IMR-90 (cell line): Measurements from ENCODE around the gene ARAP1. TPM values are rescaled to one million over a fixed set of nuclear protein-coding genes. Genes with fewer than 3 reads are reported as not detected.

ENCODE experiments used
- ATAC-seq: fragments of 200-7000 bp; cut with Tn5 transposase; 2 replicates; pipeline ENCODE4 v1.9.1; 2020; ENCODE audit warnings: low read depth, mild to moderate bottlenecking, moderate library complexity
- BruUV-seq: library from RNA; stranded (reverse); fragments of 400-500 nt; replicated peaks from 2 replicates; lab custom pipeline; 2021; lab: Mats Ljungman, UMichigan
- CTCF ChIA-PET: fragments of 300-600 bp; formaldehyde crosslinking; extraction: SDS; loops from one replicate; lab custom pipeline; 2021; ENCODE audit warnings: antibody characterized with exemption; lab: Yijun Ruan, JAX
- POLR2A ChIA-PET: fragments of 300-600 bp; sonication (Branson Sonifier 250); formaldehyde crosslinking; loops from one replicate; lab custom pipeline; 2022; ENCODE audit warnings: antibody characterized with exemption; ENCODE audit not compliant: unreplicated experiment; lab: Charles Lee
- DNase-seq: peaks from one replicate; pipeline ENCODE4 v3.0.0; 2013
- H2AFZ ChIP-seq: replicated peaks from 2 replicates; pipeline ENCODE3; 2013; ENCODE audit warnings: low read length, mild to moderate bottlenecking; ENCODE audit not compliant: poor library complexity
- H2AK5ac ChIP-seq: 2 replicates; pipeline ENCODE4 v1.6.1; 2013; ENCODE audit warnings: low read depth, low read length, inconsistent platforms
- H2AK9ac ChIP-seq: replicated peaks from 2 replicates; pipeline ENCODE3; 2013; ENCODE audit warnings: mild to moderate bottlenecking, low read depth, low read length, moderate library complexity; ENCODE audit not compliant: poor library complexity
- H2BK120ac ChIP-seq: 2 replicates; pipeline ENCODE4 v1.6.1; 2013; ENCODE audit warnings: low read depth, low read length, inconsistent platforms
- H2BK15ac ChIP-seq: 3 replicates; pipeline ENCODE4 v1.6.1; 2013; ENCODE audit warnings: low read depth, low read length, inconsistent platforms
- H2BK20ac ChIP-seq: 2 replicates; pipeline ENCODE4 v1.6.1; 2013; ENCODE audit warnings: low read depth, mild to moderate bottlenecking, inconsistent platforms, low read length, moderate library complexity
- H2BK5ac ChIP-seq: 2 replicates; pipeline ENCODE4 v1.6.1; 2013; ENCODE audit warnings: mild to moderate bottlenecking, low read depth, low read length, inconsistent platforms; ENCODE audit not compliant: poor library complexity, severe bottlenecking
- H3K14ac ChIP-seq: replicated peaks from 2 replicates; pipeline ENCODE4 v1.6.1; 2013; ENCODE audit warnings: low read depth, low read length, inconsistent platforms
- H3K18ac ChIP-seq: 2 replicates; pipeline ENCODE4 v1.6.1; 2013; ENCODE audit warnings: low read depth, low read length, control low read depth
- H3K23ac ChIP-seq: 2 replicates; pipeline ENCODE4 v1.6.1; 2013; ENCODE audit warnings: low read depth, low read length, inconsistent platforms
- H3K27ac ChIP-seq: 2 replicates; pipeline ENCODE4 v1.5.1; 2013; ENCODE audit warnings: mild to moderate bottlenecking, control low read depth, low read length; ENCODE audit not compliant: insufficient read depth
- H3K27me3 ChIP-seq: 2 replicates; pipeline ENCODE4 v1.6.1; 2013; ENCODE audit warnings: low read length; ENCODE audit not compliant: control insufficient read depth, insufficient read depth
- H3K36me3 ChIP-seq: 2 replicates; pipeline ENCODE4 v1.6.1; 2013; ENCODE audit warnings: low read length, mixed read lengths; ENCODE audit not compliant: control insufficient read depth, insufficient read depth
- H3K4ac ChIP-seq: 2 replicates; pipeline ENCODE4 v1.6.1; 2013; ENCODE audit warnings: low read depth, low read length, inconsistent platforms
- H3K4me1 ChIP-seq: 2 replicates; pipeline ENCODE4 v1.6.1; 2013; ENCODE audit warnings: low read length, mixed read lengths; ENCODE audit not compliant: control insufficient read depth, insufficient read depth
- H3K4me2 ChIP-seq: 2 replicates; pipeline ENCODE4 v1.6.1; 2013; ENCODE audit warnings: low read depth, mild to moderate bottlenecking, control low read depth, low read length, moderate library complexity
- H3K4me3 ChIP-seq: 2 replicates; pipeline ENCODE4 v1.5.1; 2013; ENCODE audit warnings: low read depth, mild to moderate bottlenecking, control low read depth, low read length, moderate library complexity; ENCODE audit not compliant: insufficient read depth
- H3K56ac ChIP-seq: 2 replicates; pipeline ENCODE4 v1.6.1; 2013; ENCODE audit warnings: low read length, inconsistent platforms; ENCODE audit not compliant: insufficient read depth; ENCODE audit errors: extremely low read depth
- H3K79me1 ChIP-seq, 2 experiments: 2 replicates each; pipeline ENCODE4 v1.6.1; 2013; ENCODE audit warnings: low read length in 2 of 2, inconsistent platforms in 1 of 2, low read depth in 1 of 2
- H3K9ac ChIP-seq: 2 replicates; pipeline ENCODE4 v1.6.1; 2013; ENCODE audit warnings: low read depth, low read length, control low read depth
- H3K9me1 ChIP-seq: 2 replicates; pipeline ENCODE4 v1.6.1; 2013; ENCODE audit warnings: low read length, inconsistent platforms; ENCODE audit not compliant: insufficient read depth
- H3K9me3 ChIP-seq: 2 replicates; pipeline ENCODE4 v1.6.1; 2013; ENCODE audit warnings: low read length; ENCODE audit not compliant: control insufficient read depth, insufficient read depth
- H4K20me1 ChIP-seq: 2 replicates; pipeline ENCODE4 v1.6.1; 2013; ENCODE audit warnings: low read length, inconsistent platforms; ENCODE audit not compliant: insufficient read depth
- H4K5ac ChIP-seq: 2 replicates; pipeline ENCODE4 v1.6.1; 2013; ENCODE audit warnings: mild to moderate bottlenecking, low read depth, low read length, control low read depth
- H4K8ac ChIP-seq, 2 experiments: 2 replicates each; pipeline ENCODE4 v1.6.1; 2013; ENCODE audit warnings: low read depth in 2 of 2, low read length in 2 of 2, control low read depth in 1 of 2, inconsistent platforms in 1 of 2
- H4K91ac ChIP-seq: 2 replicates; pipeline ENCODE4 v1.6.1; 2013; ENCODE audit warnings: low read depth, low read length, inconsistent platforms; ENCODE audit not compliant: insufficient read depth
- FOS ChIP-seq: fragments of 150-350 bp; IDR thresholded peaks from 2 replicates; pipeline ENCODE4 v1.6.1; 2016; ENCODE audit warnings: low read depth, low read length
- MAFK ChIP-seq: IDR thresholded peaks from 2 replicates; pipeline ENCODE4 v1.6.1; 2012; ENCODE audit warnings: low read depth, low read length, improper control_type of control experiment
- MAZ ChIP-seq: IDR thresholded peaks from 2 replicates; pipeline ENCODE4 v1.6.1; 2012; ENCODE audit warnings: low read depth, mild to moderate bottlenecking, low read length, improper control_type of control experiment, moderate library complexity, borderline replicate concordance
- WGBS, 2 experiments: methylation state at CpG; one replicate each; pipeline versions ENCODE4 v1.1.5 to v1.1.7; 2013; ENCODE audit warnings: missing lambda C conversion rate in 2 of 2; ENCODE audit not compliant: insufficient read length in 1 of 2; ENCODE audit errors: extremely low coverage in 2 of 2; 5-methylcytosine and 5-hydroxymethylcytosine counted together
- dilution Hi-C: fragments of 300-500 bp; cut with HindIII; formaldehyde crosslinking; loops from one replicate; pipeline ENCODE4 v1.14.3; 2018; ENCODE audit warnings: low sequenced_read_pairs; ENCODE audit not compliant: unreplicated experiment
- in situ Hi-C: fragments of 300-500 bp; cut with MboI; formaldehyde crosslinking; loops from 3 replicates; pipeline ENCODE4 v1.14.3; 2019; ENCODE audit warnings: low sequenced_read_pairs, inconsistent platforms, mixed read lengths
- intact Hi-C: fragments of 100-400 bp; cut with micrococcal nuclease; formaldehyde crosslinking; loops from 2 replicates; pipeline ENCODE4 v1.10.0; 2022
- polyA plus RNA-seq, 3 experiments: library from polyadenylated mRNA; depleted of rRNA; stranded (reverse); fragments of >200 nt; gene quantifications; 2 replicates each; pipeline ENCODE4 v1.2.3, GENCODE V29; 2012; ENCODE audit warnings: low replicate concordance in 1 of 3
- total RNA-seq: library from RNA; depleted of rRNA; stranded (reverse); fragments of >200 nt; gene quantifications from 2 replicates; pipeline ENCODE4 v1.2.3, GENCODE V29; 2012

The ARAP1 gene
- total and polyA plus RNA-seq, 2 of the 4 experiments (the other 2 are of a cell fraction): 37.6 to 63.1 TPM

- no peak overlapping the region for H2AK5ac ChIP-seq
- peaks cover 0 to 17% of the 10 kb centered on the region in 2 experiments; a peak in 1 of 4 replicates for H3K79me1 ChIP-seq
- 57% methylated on average over 1 of the region's 3 CpGs; no CpG with 5 or more reads in 1 of the 2 experiments for WGBS, 2 experiments
- POLR2A ChIA-PET: no interaction called here
- H3K18ac ChIP-seq: no peak overlapping the region
- no peak overlapping the region for H2BK120ac ChIP-seq
- no peak overlapping the region for H2BK15ac ChIP-seq
- TF ChIP-seq MAZ: no peak
- 0 out of 2 replicates have a peak, but pooled peaks have one; percentile 17 for TF ChIP-seq FOS
- TF ChIP-seq MAFK: peak; percentile 32; the same call in 1 of the 2 replicates
- ATAC-seq (peak; percentile 21; the same call in 1 of the 2 replicates), DNase-seq (peak; percentile 52)
- no peak overlapping the region for H4K8ac ChIP-seq
- intact Hi-C loops (no loop called here), in situ Hi-C loops (no loop called here), dilution Hi-C loops (no loop called here)
- no peak overlapping the region for H4K91ac ChIP-seq
- H3K4me1 ChIP-seq: peaks cover 19% of the 10 kb centered on the region
- H3K27me3 ChIP-seq: no peaks in the 10 kb centered on the region
- peak overlapping the region; percentile 37 for H2AK9ac ChIP-seq
- H4K5ac ChIP-seq: no peak overlapping the region
- no peak overlapping the region for H3K4me3 ChIP-seq
- BruUV-seq: no TSS peak
- no peak overlapping the region for H2BK20ac ChIP-seq
- no peak overlapping the region for H3K23ac ChIP-seq
- no peak overlapping the region for H3K27ac ChIP-seq
- no peaks in the 10 kb centered on the region for H3K9me3 ChIP-seq
- H3K56ac ChIP-seq: no peak overlapping the region
- peaks cover 13% of the 10 kb centered on the region; the same call in 1 of the 2 replicates for H3K9me1 ChIP-seq
- H3K4ac ChIP-seq: no peak overlapping the region
- H3K36me3 ChIP-seq: peaks cover 75% of the 10 kb centered on the region
- CTCF ChIA-PET: interaction anchor here (0.6 kb wide), 1 partner anchor 9 kb away, joined by 5 read pairs; no protein-coding TSS in a partner anchor
- no peak overlapping the region for H3K14ac ChIP-seq
- H2BK5ac ChIP-seq: no peak overlapping the region
- H4K20me1 ChIP-seq: peaks cover 22% of the 10 kb centered on the region
- no peak overlapping the region for H2AFZ ChIP-seq
- no peak overlapping the region for H3K4me2 ChIP-seq
- no peak overlapping the region for H3K9ac ChIP-seq
These were observed 52.1 kb downstream of the ARAP1 start for GRCh38 chr11:72700146-72700545.
